ENCODE results near the gene SLC16A7. TPM values are rescaled to one million over a fixed set of nuclear protein-coding genes. Genes with fewer than 3 reads are reported as not detected.
A peak's percentile ranks its signal among the peaks of the same experiment; 100 is the strongest.
"Not testable (repeated sequence)": the region's sequence is repeated elsewhere in the genome, so short reads cannot be mapped to it uniquely, and the experiment has no call there.

Gene SLC16A7
- total RNA-seq = 26.2 TPM

- DNase-seq = peak; percentile 93
Measured at GRCh38 chr12:59595883-59596540, at the start of gene SLC16A7. Gene SLC16A7, plus strand, starts transcription at chr12:59596029. Its CDS starts 108,773 bp downstream, at chr12:59704802.

- DNase-seq = no peak
Measured at GRCh38 chr12:59548930-59549329, 46.9 kb upstream of the SLC16A7 start.

DNA sequence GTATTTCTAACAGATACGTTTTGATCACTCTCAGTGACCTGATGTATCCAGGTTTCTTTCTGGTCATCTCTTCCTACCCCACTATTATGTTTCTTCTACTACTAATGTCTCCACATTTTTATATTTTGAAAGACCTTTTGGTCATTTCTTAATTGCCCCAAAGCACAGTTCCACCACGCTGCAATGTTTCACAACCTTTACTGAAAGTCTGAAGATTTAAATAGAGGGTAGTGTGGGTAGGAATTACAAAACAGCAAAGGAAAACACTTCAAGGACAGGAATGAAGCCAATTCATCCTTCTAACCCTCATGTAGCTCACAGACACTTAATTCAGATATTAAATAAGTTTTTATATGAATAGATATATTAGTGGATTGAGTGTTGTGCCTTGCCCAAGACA is 36.1 kb upstream of the SLC16A7 start:
- no peak for DNase-seq

- no peak for DNase-seq
Measured at GRCh38 chr12:59570145-59570544, 25.7 kb upstream of the SLC16A7 start.

DNA sequence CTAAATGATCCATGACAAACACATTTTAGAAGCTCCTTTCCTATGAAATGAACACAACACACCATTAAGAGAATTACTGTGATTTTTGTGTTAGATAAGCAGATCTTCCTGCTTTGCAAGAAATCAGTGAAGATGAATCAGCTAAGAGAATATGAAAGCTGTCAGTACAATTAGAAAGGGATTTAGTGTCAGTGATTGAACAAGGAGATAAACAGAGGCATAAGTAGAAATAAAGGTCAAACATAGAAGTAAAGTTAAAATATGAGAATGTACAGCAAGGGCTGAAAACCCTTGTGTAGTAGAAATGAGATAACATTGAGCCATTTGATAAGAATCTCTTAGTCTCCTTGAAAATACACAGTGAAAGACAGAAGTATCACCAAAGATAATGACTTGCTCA is 21.4 kb upstream of the SLC16A7 start:
- no peak for DNase-seq

DNA sequence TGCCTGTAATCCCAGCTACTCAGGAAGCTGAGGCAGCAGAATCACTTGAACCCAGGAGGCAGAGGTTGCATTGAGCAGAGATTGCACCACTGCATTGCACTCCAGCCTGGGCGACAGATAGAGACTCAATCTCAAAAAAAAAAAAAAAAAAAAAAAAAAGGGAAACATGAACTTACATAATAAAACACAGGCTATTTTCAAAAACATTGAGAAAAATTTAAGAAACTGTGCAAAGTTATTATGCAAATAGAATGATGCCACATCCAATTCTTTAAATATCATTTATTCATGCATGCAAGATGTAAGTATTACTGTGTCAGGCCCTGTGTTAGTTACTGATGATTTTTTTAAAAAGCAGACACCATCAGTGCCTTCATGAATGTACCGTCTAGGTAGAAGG is 20.0 kb upstream of the SLC16A7 start:
- DNase-seq = no peak

GRCh38 chr12:59578254-59578653 is 17.6 kb upstream of the SLC16A7 start:
- DNase-seq = no peak

GRCh38 chr12:59579631-59580030 is 16.2 kb upstream of the SLC16A7 start:
- DNase-seq = no peak

- peak; percentile 75 for DNase-seq
Measured at GRCh38 chr12:59580050-59580449, 15.8 kb upstream of the SLC16A7 start.

DNA sequence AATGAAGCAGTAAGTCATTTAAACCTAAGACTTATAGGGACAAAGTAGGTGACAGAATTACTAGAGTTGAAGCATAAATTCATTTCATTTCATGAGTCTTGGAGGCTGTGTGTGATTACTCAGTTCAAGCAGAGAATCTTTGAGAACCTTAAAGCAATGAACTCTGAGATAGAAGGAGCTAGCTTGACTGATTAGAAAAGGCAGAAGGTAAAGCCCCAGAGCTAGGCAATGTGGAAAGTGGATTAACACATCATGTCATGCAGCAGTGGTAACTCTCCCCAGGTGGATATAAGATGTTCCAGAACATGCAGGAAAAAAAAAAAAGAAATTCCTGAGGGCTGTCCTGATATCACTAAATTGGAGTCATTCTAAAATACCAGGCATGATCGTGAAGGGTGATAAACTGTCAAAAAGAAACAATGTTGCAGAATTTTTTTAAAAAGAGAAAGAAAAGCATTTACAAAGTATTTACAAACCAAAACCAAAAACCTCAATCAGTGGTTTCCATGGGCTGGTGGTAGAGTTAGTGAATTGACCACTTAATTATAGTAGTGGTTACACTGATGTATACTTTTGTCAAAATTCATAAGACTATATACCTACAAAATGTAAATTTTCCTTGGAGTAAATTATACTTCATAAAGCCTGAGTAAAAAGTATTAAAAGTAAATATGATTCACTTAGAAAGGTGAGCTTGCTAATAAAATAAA is 12.7 kb upstream of the SLC16A7 start:
- DNase-seq = no peak

GRCh38 chr12:59587710-59588109 is 8.1 kb upstream of the SLC16A7 start:
- no peak for DNase-seq

DNA sequence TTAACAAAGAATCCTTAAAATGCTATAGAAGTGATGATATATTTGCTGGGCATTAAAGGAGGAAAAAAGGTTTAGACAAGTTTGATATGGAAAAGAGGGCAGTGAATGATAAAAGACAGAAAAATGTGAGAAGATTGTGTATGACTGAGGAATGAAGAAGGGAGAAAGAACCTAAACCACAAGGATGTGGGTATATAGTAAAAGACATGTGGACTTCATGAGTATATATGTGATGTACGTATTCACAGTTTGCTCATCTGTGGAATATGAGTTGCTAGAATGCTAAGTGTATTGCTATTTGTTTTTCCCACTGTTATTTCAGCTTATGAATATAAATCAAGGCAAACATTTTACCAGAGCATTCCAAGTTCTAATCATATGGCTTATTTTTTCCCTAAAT is 2.1 kb upstream of the SLC16A7 start:
- DNase-seq = no peak

DNA sequence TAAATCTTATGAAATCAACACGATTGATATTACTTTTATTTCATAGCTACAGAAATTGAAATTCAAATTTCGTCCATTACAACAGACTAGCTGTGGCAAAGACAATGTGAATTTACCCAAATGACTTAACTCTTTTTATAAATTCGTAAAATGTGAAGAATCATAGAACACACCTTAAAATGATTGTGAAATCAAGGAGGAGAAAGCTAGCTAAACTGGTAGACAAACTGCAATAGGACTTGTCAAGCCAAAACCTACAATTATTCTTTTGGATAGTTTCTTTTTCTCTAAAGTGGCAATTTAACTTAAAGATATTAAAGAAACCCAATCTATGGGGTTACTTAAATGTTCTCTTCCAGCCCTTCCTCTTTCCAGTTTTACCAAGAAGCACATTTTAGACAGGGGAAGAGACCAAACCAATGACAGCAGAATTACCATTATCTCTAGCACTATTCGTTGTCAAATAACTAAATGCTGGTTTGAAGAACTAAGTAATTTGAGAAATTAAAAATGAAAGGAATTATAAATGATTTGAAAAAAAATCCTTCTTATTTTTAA is 807 bp upstream of the SLC16A7 start:
- DNase-seq = no peak

DNA sequence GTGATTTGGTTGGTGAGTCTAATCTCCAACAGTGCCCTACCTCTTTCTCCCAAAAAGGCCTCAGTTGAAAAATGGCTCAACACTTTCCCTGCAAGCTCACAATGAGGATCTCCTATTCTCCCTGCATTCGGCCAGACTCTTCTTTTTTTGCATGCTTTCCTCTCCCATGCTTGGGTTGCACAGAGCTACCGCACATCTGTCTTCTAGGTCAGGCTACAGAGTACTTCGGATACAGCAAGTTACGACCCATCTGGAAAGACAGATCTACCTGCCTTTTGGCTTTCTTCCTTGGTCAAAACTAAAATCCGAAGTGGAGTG is 305 bp upstream of the SLC16A7 start:
- no peak for DNase-seq

- DNase-seq = peak; percentile 67
Measured at GRCh38 chr12:59597385-59597781, 1.6 kb downstream of the SLC16A7 start.

DNA sequence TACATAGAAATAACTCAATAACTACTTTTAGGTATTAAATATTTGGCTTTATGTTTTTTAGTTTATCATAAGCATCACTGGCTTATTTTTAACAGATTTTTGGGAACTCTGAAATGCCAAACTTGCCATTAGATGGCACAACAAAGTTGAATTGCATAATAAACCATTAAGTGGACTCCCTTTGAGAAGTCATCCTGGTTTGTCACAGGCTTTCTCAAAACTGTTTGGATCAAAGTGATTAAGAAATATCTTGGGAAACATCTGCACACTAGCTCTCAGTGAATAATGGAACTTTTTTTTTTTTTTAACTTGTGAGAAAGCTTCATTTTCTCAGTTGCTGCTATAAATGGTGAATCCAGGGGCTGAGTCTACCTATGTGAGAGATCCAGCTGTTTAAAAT is 4.3 kb downstream of the SLC16A7 start:
- no peak for DNase-seq

DNA sequence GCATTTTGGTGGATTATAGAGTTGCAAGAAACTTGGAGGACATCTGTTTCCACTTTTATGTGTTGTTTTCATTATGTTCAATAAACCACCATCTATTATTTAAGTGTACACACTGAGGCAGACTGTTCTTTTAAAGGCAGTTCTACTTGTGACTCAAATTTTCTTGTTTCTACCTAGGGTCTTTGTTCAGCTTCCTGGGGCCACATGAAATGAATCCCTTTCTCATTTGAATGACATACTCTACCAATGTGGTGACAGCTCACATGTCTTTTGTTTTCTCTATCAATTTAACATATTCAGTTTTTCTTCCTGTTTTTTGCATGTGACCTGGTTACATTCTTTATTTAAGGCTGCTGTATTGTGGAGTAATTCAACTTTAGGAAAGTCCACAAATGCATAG is 7.9 kb downstream of the SLC16A7 start:
- no peak for DNase-seq

GRCh38 chr12:59612823-59613434 is 17.1 kb downstream of the SLC16A7 start:
- DNase-seq = not testable (repeated sequence)

DNA sequence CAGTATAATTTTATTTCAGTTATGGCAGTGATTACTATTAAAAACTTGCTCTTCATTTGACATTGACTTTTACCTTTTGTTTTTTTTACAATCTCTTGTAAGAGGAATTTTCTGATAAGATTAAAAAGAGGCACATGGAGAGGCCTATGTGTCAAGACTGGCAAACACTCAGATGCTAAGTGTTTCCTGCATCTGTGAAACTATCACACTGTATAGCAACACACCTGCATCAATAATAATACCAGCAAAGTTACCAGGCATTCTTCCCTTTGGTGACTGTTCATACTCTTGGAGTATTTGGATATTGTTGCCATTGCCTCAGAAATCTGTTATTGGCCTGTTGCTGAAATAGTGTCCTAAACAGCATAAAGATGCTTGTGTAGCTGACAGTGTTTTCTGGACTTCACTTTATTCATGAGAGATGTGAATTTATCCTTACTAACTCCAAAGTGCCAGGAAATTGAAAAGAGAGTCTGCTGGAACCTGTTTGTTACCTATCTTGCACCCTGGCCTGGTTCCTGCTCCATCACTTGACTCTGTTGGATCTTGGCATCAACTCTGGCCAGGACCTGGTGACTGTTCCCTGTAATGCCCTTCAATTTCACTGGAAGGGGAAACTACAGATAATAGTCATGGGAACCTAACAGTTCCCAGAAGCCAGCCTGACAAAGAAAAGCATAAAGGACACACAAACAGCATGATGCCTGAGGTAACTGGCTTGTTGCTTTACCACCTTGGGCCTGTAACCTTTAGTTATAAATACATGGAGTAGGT is 19.8 kb downstream of the SLC16A7 start:
- no peak for DNase-seq

GRCh38 chr12:59619461-59620240 is 23.8 kb downstream of the SLC16A7 start:
- no peak for DNase-seq

- DNase-seq = no peak
Measured at GRCh38 chr12:59620326-59620725, 24.5 kb downstream of the SLC16A7 start.

Measured in tongue (tissue), 2 donors.